ENCODE measurements around the gene SFSWAP. TPM values are rescaled to one million over a fixed set of nuclear protein-coding genes. Genes with fewer than 3 reads are reported as not detected.
"Not testable (repeated sequence)": the region's sequence is repeated elsewhere in the genome, so short reads cannot be mapped to it uniquely, and the experiment has no call there.

The SFSWAP gene
- total and polyA plus RNA-seq, 5 experiments from 2014 or later: 14.8 to 108 (median 23.3) TPM

GRCh38 chr12:131801254-131801866 lies 90.5 kb downstream of the SFSWAP start:
- H3K4me3 Mint-ChIP-seq: no peak overlapping the region
- ATAC-seq (no peak), DNase-seq (no peak)
- no peaks in the 10 kb centered on the region for H3K27me3 Mint-ChIP-seq
- peaks cover 0 to 58% (median 27%) of the 10 kb centered on the region in 3 donors for H3K36me3 Mint-ChIP-seq
- H3K9me3 Mint-ChIP-seq: no peaks in the 10 kb centered on the region
- peaks cover 0 to 8% (median 1%) of the 10 kb centered on the region in 4 donors for H3K4me1 Mint-ChIP-seq
- no peak overlapping the region for H3K27ac Mint-ChIP-seq
- POLR2A ChIA-PET: no interaction called here

- no peak for ATAC-seq
- no peaks in the 10 kb centered on the region for H3K27me3 Mint-ChIP-seq
- peak overlapping the region in 3 of 10 donors; percentile 7 to 77 (median 71) for H3K27ac Mint-ChIP-seq
- DNase-seq: no peak
- POLR2A ChIA-PET: no interaction called here
- no peak overlapping the region for H3K4me3 Mint-ChIP-seq
- H3K9me3 Mint-ChIP-seq: no peaks in the 10 kb centered on the region
- peaks cover 0 to 37% (median 23%) of the 10 kb centered on the region in 3 donors for H3K36me3 Mint-ChIP-seq
- peaks cover 0 to 6% (median 2%) of the 10 kb centered on the region in 4 donors for H3K4me1 Mint-ChIP-seq
These were observed 93.2 kb downstream of the SFSWAP start for GRCh38 chr12:131803961-131804521.

GRCh38 chr12:131805421-131805820 lies 94.5 kb downstream of the SFSWAP start:
- no peak for DNase-seq
- Mint-ChIP-seq H3K27me3 (no peaks in the 10 kb centered on the region), H3K4me1 (peaks cover 0 to 6% (median 2%) of the 10 kb centered on the region in 4 donors), H3K36me3 (peaks cover 0 to 23% (median 13%) of the 10 kb centered on the region in 3 donors), H3K27ac (no peak overlapping the region), H3K4me3 (no peak overlapping the region), H3K9me3 (no peaks in the 10 kb centered on the region)
- POLR2A ChIA-PET: no interaction called here
- ATAC-seq: no peak

GRCh38 chr12:131806674-131807073 lies 95.8 kb downstream of the SFSWAP start:
- Mint-ChIP-seq H3K36me3 (peaks cover 0 to 14% (median 7%) of the 10 kb centered on the region in 3 donors), H3K27me3 (no peaks in the 10 kb centered on the region), H3K4me3 (no peak overlapping the region), H3K4me1 (peaks cover 0 to 5% (median 2%) of the 10 kb centered on the region in 4 donors), H3K27ac (peak overlapping the region in 1 of 10 donors; percentile 50), H3K9me3 (peaks cover 0 to under 1% (median 0%) of the 10 kb centered on the region in 9 donors)
- no peak for DNase-seq
- ATAC-seq: no peak
- POLR2A ChIA-PET: no interaction called here

GRCh38 chr12:131808744-131809371 lies 98.0 kb downstream of the SFSWAP start:
- peak overlapping the region in 5 of 10 donors; percentile 51 to 84 (median 75) for H3K27ac Mint-ChIP-seq
- ATAC-seq (peak; percentile 63 to 92), DNase-seq (peak in 4 of 10 donors; percentile 12 to 77 (median 22))
- peaks cover 0 to 2% (median 0%) of the 10 kb centered on the region in 5 donors for H3K27me3 Mint-ChIP-seq
- peaks cover 0 to 16% (median 9%) of the 10 kb centered on the region in 9 donors for H3K9me3 Mint-ChIP-seq
- peak overlapping the region; percentile 28 to 85 (median 72) for H3K4me3 Mint-ChIP-seq
- peaks cover 0 to 5% (median 3%) of the 10 kb centered on the region in 4 donors for H3K4me1 Mint-ChIP-seq
- POLR2A ChIA-PET: interaction anchor here (1.3 kb wide), 1 partner anchor 98 kb away, joined by 4 read pairs; the partner anchor contains the start of gene SFSWAP
- peaks cover 0 to 18% (median 14%) of the 10 kb centered on the region in 3 donors for H3K36me3 Mint-ChIP-seq

GRCh38 chr12:131809476-131810254 lies 98.8 kb downstream of the SFSWAP start:
- peaks cover 0 to 20% (median 10%) of the 10 kb centered on the region in 9 donors for H3K9me3 Mint-ChIP-seq
- peak overlapping the region in 1 of 10 donors; percentile 33 for H3K27ac Mint-ChIP-seq
- H3K4me3 Mint-ChIP-seq: peak overlapping the region in 8 of 10 donors; percentile 34 to 72 (median 58)
- H3K4me1 Mint-ChIP-seq, ATAC-seq, H3K27me3 Mint-ChIP-seq, DNase-seq: not testable (repeated sequence)
- peaks cover 0 to 19% (median 14%) of the 10 kb centered on the region in 3 donors for H3K36me3 Mint-ChIP-seq
- POLR2A ChIA-PET: interaction anchor here (1.3 kb wide), 1 partner anchor 99 kb away, joined by 4 read pairs; the partner anchor contains the start of gene SFSWAP

GRCh38 chr12:131810726-131811125 lies 99.8 kb downstream of the SFSWAP start:
- ATAC-seq: no peak
- Mint-ChIP-seq H3K4me1 (peaks cover 0 to 4% (median 1%) of the 10 kb centered on the region in 4 donors), H3K27me3 (peaks cover 0 to 2% (median 0%) of the 10 kb centered on the region in 5 donors), H3K9me3 (peaks cover 0 to 20% (median 10%) of the 10 kb centered on the region in 9 donors), H3K36me3 (peaks cover 0 to 19% (median 14%) of the 10 kb centered on the region in 3 donors), H3K27ac (no peak overlapping the region), H3K4me3 (no peak overlapping the region)
- DNase-seq: no peak
- POLR2A ChIA-PET: no interaction called here

GRCh38 chr12:131815131-131815530 lies 104.2 kb downstream of the SFSWAP start:
- ATAC-seq: no peak
- H3K36me3 Mint-ChIP-seq: peaks cover 2 to 26% (median 14%) of the 10 kb centered on the region in 3 donors

GRCh38 chr12:131816495-131816894 lies 105.6 kb downstream of the SFSWAP start:
- Mint-ChIP-seq H3K4me1 (peaks cover 0 to 15% (median 2%) of the 10 kb centered on the region in 4 donors), H3K27ac (no peak overlapping the region), H3K27me3 (peaks cover 0 to 4% (median 2%) of the 10 kb centered on the region in 5 donors), H3K4me3 (no peak overlapping the region), H3K9me3 (peaks cover 0 to 20% (median 10%) of the 10 kb centered on the region in 9 donors), H3K36me3 (peaks cover 2 to 26% (median 14%) of the 10 kb centered on the region in 3 donors)
- ATAC-seq: no peak
- POLR2A ChIA-PET: interaction anchor here (0.6 kb wide), 1 partner anchor 80 kb away, joined by 3 read pairs; no protein-coding TSS in a partner anchor
- DNase-seq: no peak

More at GRCh38 chr12:131815131-131815530, 104.2 kb downstream of the SFSWAP start:
- DNase-seq: no peak
- peaks cover 0 to 20% (median 10%) of the 10 kb centered on the region in 9 donors for H3K9me3 Mint-ChIP-seq
- H3K27ac Mint-ChIP-seq: no peak overlapping the region
- POLR2A ChIA-PET: no interaction called here
- H3K4me1 Mint-ChIP-seq: peaks cover 0 to 11% (median 2%) of the 10 kb centered on the region in 4 donors
- peaks cover 0 to 2% (median 0%) of the 10 kb centered on the region in 5 donors for H3K27me3 Mint-ChIP-seq
- H3K4me3 Mint-ChIP-seq: no peak overlapping the region

GRCh38 chr12:131817241-131817640 lies 106.4 kb downstream of the SFSWAP start:
- Mint-ChIP-seq H3K4me1 (peaks cover 0 to 15% (median 0%) of the 10 kb centered on the region in 4 donors), H3K27me3 (peaks cover 0 to 4% (median 2%) of the 10 kb centered on the region in 5 donors), H3K4me3 (peak overlapping the region in 1 of 10 donors; percentile 29), H3K9me3 (peaks cover 0 to 14% (median 9%) of the 10 kb centered on the region in 9 donors), H3K36me3 (peaks cover 2 to 22% (median 9%) of the 10 kb centered on the region in 3 donors), H3K27ac (no peak overlapping the region)
- POLR2A ChIA-PET: no interaction called here
- DNase-seq: no peak
- ATAC-seq: no peak

GRCh38 chr12:131818821-131819585 lies 108.1 kb downstream of the SFSWAP start:
- Mint-ChIP-seq H3K4me1 (peaks cover 0 to 15% (median 0%) of the 10 kb centered on the region in 4 donors), H3K36me3 (peaks cover 0 to 7% (median 2%) of the 10 kb centered on the region in 3 donors), H3K9me3 (peaks cover 0 to 4% (median 0%) of the 10 kb centered on the region in 9 donors), H3K27ac (no peak overlapping the region), H3K27me3 (peaks cover 0 to 11% (median 2%) of the 10 kb centered on the region in 5 donors), H3K4me3 (peak overlapping the region in 1 of 10 donors; percentile 33)
- POLR2A ChIA-PET: no interaction called here
- ATAC-seq (no peak), DNase-seq (no peak)
